Small intestine (tissue), 7 donors: Measurements from ENCODE around the gene RHEB. TPM values are rescaled to one million over a fixed set of nuclear protein-coding genes. Genes with fewer than 3 reads are reported as not detected.

Source experiments
- DNase-seq, 2 donors: peaks; one replicate each; pipeline versions ENCODE4 v3.0.0 to v3.0.0-alpha.2; 2013
- FAIRE-seq: peaks from 2 replicates; lab custom pipeline; 2012; peaks lifted over from hg19 to GRCh38; lab: Jason Lieb, UNC
- H3K27ac ChIP-seq, 3 donors: one replicate each; pipeline ENCODE4 v1.5.1; 2013; ENCODE audit warnings: low read length in 2 of 3, mild to moderate bottlenecking in 2 of 3, control low read depth in 1 of 3, inconsistent platforms in 1 of 3, low read depth in 1 of 3, moderate library complexity in 1 of 3
- H3K27me3 ChIP-seq, 3 donors: one replicate each; pipeline ENCODE4 v1.6.1; 2013; ENCODE audit warnings: low read length in 3 of 3, inconsistent platforms in 1 of 3; ENCODE audit not compliant: control insufficient read depth in 3 of 3, insufficient read depth in 3 of 3
- H3K36me3 ChIP-seq, 3 donors: one replicate each; pipeline ENCODE4 v1.6.1; 2013; ENCODE audit warnings: low read length in 3 of 3, inconsistent platforms in 1 of 3, low read depth in 1 of 3, mild to moderate bottlenecking in 1 of 3, moderate library complexity in 1 of 3; ENCODE audit not compliant: control insufficient read depth in 3 of 3, insufficient read depth in 2 of 3
- H3K4me1 ChIP-seq, 3 donors: one replicate each; pipeline ENCODE4 v1.6.1; 2013; ENCODE audit warnings: low read length in 2 of 3, inconsistent platforms in 1 of 3, low read depth in 1 of 3, mild to moderate bottlenecking in 1 of 3, moderate library complexity in 1 of 3; ENCODE audit not compliant: control insufficient read depth in 3 of 3, insufficient read depth in 2 of 3
- H3K4me3 ChIP-seq, 3 donors: one replicate each; pipeline ENCODE4 v1.5.1; 2013; ENCODE audit warnings: low read length in 3 of 3, control low read depth in 1 of 3, inconsistent platforms in 1 of 3, low read depth in 1 of 3, mild to moderate bottlenecking in 1 of 3, moderate library complexity in 1 of 3
- H3K9me3 ChIP-seq, 2 donors: one replicate each; pipeline ENCODE4 v1.6.1; 2013; ENCODE audit warnings: low read depth in 1 of 2, low read length in 1 of 2; ENCODE audit not compliant: control insufficient read depth in 2 of 2, insufficient read depth in 1 of 2
- WGBS, 3 donors: extraction: QIAGEN DNeasy Blood & Tissue Kit; methylation state at CpG; one replicate each; pipeline ENCODE4 v1.1.7; 2013; 5-methylcytosine and 5-hydroxymethylcytosine counted together
- polyA plus RNA-seq, 4 donors: library from polyadenylated mRNA; stranded (reverse) in 3 of 4; unstranded in 1 of 4; fragments of 200-250 nt in 3 of 4; fragments of 120-200 nt in 1 of 4; gene quantifications; one replicate each; pipeline versions ENCODE4 v1.2.1 to v1.2.3, GENCODE V29; 2013
- donor health status: healthy with polysubstance abuse.
- donor health status: control.
- donor health status: control.
- donor health status: Bipolar disorder and iron deficiency.
- donor health status: healthy.

The RHEB gene
- polyA plus RNA-seq, 4 donors = 54.4 to 84.6 (median 64.4) TPM

GRCh38 chr7:151459726-151460473, 59.8 kb downstream of the RHEB start:
- peak; percentile 97 to 98 for DNase-seq

GRCh38 chr7:151457534-151457933, 62.2 kb downstream of the RHEB start:
- Histone ChIP-seq H3K36me3 (no peaks in the 10 kb centered on the region), H3K27ac (no peak overlapping the region), H3K4me3 (no peak overlapping the region), H3K4me1 (peaks cover 0 to 38% (median 3%) of the 10 kb centered on the region in 3 donors), H3K9me3 (peaks cover 0 to 5% of the 10 kb centered on the region in 2 donors), H3K27me3 (no peaks in the 10 kb centered on the region)
- FAIRE-seq (no peak), DNase-seq (no peak)
- 94 to 96% (median 95%) methylated on average over 6 of the region's 6 CpGs for WGBS, 3 donors

More at GRCh38 chr7:151459726-151460473, 59.8 kb downstream of the RHEB start:
- Histone ChIP-seq H3K27me3 (no peaks in the 10 kb centered on the region), H3K27ac (peak overlapping the region; percentile 85 to 96 (median 95)), H3K9me3 (peaks cover 0 to 12% of the 10 kb centered on the region in 2 donors), H3K36me3 (peaks cover 0 to 8% (median 3%) of the 10 kb centered on the region in 3 donors), H3K4me3 (peak overlapping the region in 1 of 3 donors; percentile 17), H3K4me1 (peaks cover 0 to 38% (median 3%) of the 10 kb centered on the region in 3 donors)
- WGBS, 3 donors = 5 to 20% (median 17%) methylated on average over 25 of the region's 25 CpGs
- no peak for FAIRE-seq

GRCh38 chr7:151456782-151457181, 62.9 kb downstream of the RHEB start:
- no peaks in the 10 kb centered on the region for H3K36me3 ChIP-seq
- peaks cover 0 to 36% (median 3%) of the 10 kb centered on the region in 3 donors for H3K4me1 ChIP-seq
- no peak overlapping the region for H3K4me3 ChIP-seq
- WGBS, 3 donors = 72 to 79% (median 74%) methylated on average over 4 of the region's 4 CpGs
- no peak for DNase-seq
- no peak overlapping the region for H3K27ac ChIP-seq
- no peaks in the 10 kb centered on the region for H3K9me3 ChIP-seq
- no peaks in the 10 kb centered on the region for H3K27me3 ChIP-seq
- no peak for FAIRE-seq

- H3K27ac ChIP-seq = no peak overlapping the region
- H3K27me3 ChIP-seq = no peaks in the 10 kb centered on the region
- no peaks in the 10 kb centered on the region for H3K9me3 ChIP-seq
- H3K4me3 ChIP-seq = no peak overlapping the region
- WGBS, 3 donors = 96 to 98% (median 98%) methylated on average over 5 of the region's 5 CpGs
- FAIRE-seq = no peak
- H3K36me3 ChIP-seq = no peaks in the 10 kb centered on the region
- DNase-seq = no peak
- H3K4me1 ChIP-seq = peaks cover 0 to 31% (median 3%) of the 10 kb centered on the region in 3 donors
Measured at GRCh38 chr7:151456276-151456675, 63.4 kb downstream of the RHEB start.

GRCh38 chr7:151455690-151456089, 64.0 kb downstream of the RHEB start:
- DNase-seq (peak in 1 of 2 donors; percentile 26), FAIRE-seq (no peak)
- WGBS, 3 donors = 75 to 81% (median 78%) methylated on average over 4 of the region's 4 CpGs
- H3K36me3 ChIP-seq = no peaks in the 10 kb centered on the region
- no peaks in the 10 kb centered on the region for H3K27me3 ChIP-seq
- H3K4me3 ChIP-seq = no peak overlapping the region
- H3K4me1 ChIP-seq = peaks cover 0 to 25% (median 3%) of the 10 kb centered on the region in 3 donors
- no peaks in the 10 kb centered on the region for H3K9me3 ChIP-seq
- H3K27ac ChIP-seq = no peak overlapping the region

GRCh38 chr7:151454932-151455530, 64.7 kb downstream of the RHEB start:
- Histone ChIP-seq H3K27ac (no peak overlapping the region), H3K36me3 (no peaks in the 10 kb centered on the region), H3K9me3 (no peaks in the 10 kb centered on the region), H3K4me1 (peaks cover 0 to 18% (median 0%) of the 10 kb centered on the region in 3 donors), H3K4me3 (no peak overlapping the region), H3K27me3 (no peaks in the 10 kb centered on the region)
- no peak for DNase-seq
- no peak for FAIRE-seq
- WGBS, 3 donors = 89 to 93% (median 90%) methylated on average over 15 of the region's 15 CpGs

- H3K36me3 ChIP-seq = no peaks in the 10 kb centered on the region
- H3K4me1 ChIP-seq = peaks cover 0 to 13% (median 0%) of the 10 kb centered on the region in 3 donors
- no peaks in the 10 kb centered on the region for H3K27me3 ChIP-seq
- FAIRE-seq (no peak), DNase-seq (no peak)
- H3K27ac ChIP-seq = no peak overlapping the region
- WGBS, 3 donors = 90 to 93% (median 92%) methylated on average over 14 of the region's 14 CpGs
- H3K4me3 ChIP-seq = no peak overlapping the region
- H3K9me3 ChIP-seq = no peaks in the 10 kb centered on the region
Measured at GRCh38 chr7:151454305-151454704, 65.4 kb downstream of the RHEB start.

GRCh38 chr7:151453326-151453791, 66.3 kb downstream of the RHEB start:
- Histone ChIP-seq H3K36me3 (no peaks in the 10 kb centered on the region), H3K4me3 (no peak overlapping the region), H3K27me3 (no peaks in the 10 kb centered on the region), H3K27ac (no peak overlapping the region), H3K9me3 (no peaks in the 10 kb centered on the region), H3K4me1 (peaks cover 0 to 6% (median 0%) of the 10 kb centered on the region in 3 donors)
- WGBS, 3 donors = 78 to 87% (median 84%) methylated on average over 13 of the region's 13 CpGs
- FAIRE-seq = no peak
- no peak for DNase-seq
